Common myeloid progenitor, CD34-positive (primary cell): Measurements from ENCODE around the gene FOS.

Experiments
- CTCF ChIA-PET: fragments of 350-600 bp; sonication (Branson Sonifier 250); formaldehyde crosslinking; loops from one replicate; lab custom pipeline; 2021; ENCODE audit warnings: antibody characterized with exemption; lab: Charles Lee
- POLR2A ChIA-PET: fragments of 350-600 bp; sonication (Branson Sonifier 250); formaldehyde crosslinking; loops from one replicate; lab custom pipeline; 2021; ENCODE audit warnings: antibody characterized with exemption; lab: Charles Lee
- DNase-seq, 3 donors: peaks; one replicate each; pipeline versions ENCODE4 v3.0.0 to v3.0.0-alpha.2; 2013
- H3K27ac ChIP-seq, 2 experiments: 1 replicate in 1 of 2; 2 replicates in 1 of 2; pipeline ENCODE4 v1.7.0; 2013; ENCODE audit warnings: inconsistent platforms in 2 of 2, low read length in 2 of 2, mild to moderate bottlenecking in 2 of 2, low read depth in 1 of 2, moderate library complexity in 1 of 2; ENCODE audit not compliant: severe bottlenecking in 2 of 2, insufficient read depth in 1 of 2, poor library complexity in 1 of 2
- H3K27me3 ChIP-seq, 5 experiments: replicated peaks in 2 of 5; 1 replicate in 3 of 5; 2 replicates in 2 of 5; pipeline versions ENCODE4 v1.6.1 to v1.7.0; 2013; ENCODE audit warnings: low read length in 4 of 5, mild to moderate bottlenecking in 2 of 5, moderate library complexity in 2 of 5, inconsistent platforms in 1 of 5; ENCODE audit not compliant: insufficient read depth in 5 of 5, control insufficient read depth in 4 of 5
- H3K36me3 ChIP-seq, 4 experiments: 1 replicate in 2 of 4; 2 replicates in 2 of 4; pipeline versions ENCODE4 v1.6.1 to v1.7.0; 2013; ENCODE audit warnings: low read length in 3 of 4, control low read depth in 1 of 4, mild to moderate bottlenecking in 1 of 4; ENCODE audit not compliant: control insufficient read depth in 4 of 4, insufficient read depth in 4 of 4
- H3K4me1 ChIP-seq, 4 experiments: 1 replicate in 3 of 4; 2 replicates in 1 of 4; pipeline versions ENCODE4 v1.6.1 to v1.7.1; 2013; ENCODE audit warnings: low read length in 3 of 4, mild to moderate bottlenecking in 3 of 4, control low read depth in 1 of 4, inconsistent platforms in 1 of 4, moderate library complexity in 1 of 4; ENCODE audit not compliant: control insufficient read depth in 4 of 4, insufficient read depth in 4 of 4; ENCODE audit errors: control extremely low read depth in 1 of 4
- H3K4me3 ChIP-seq, 7 experiments: 1 replicate in 4 of 7; 2 replicates in 3 of 7; pipeline versions ENCODE4 v1.5.1 to v1.7.0; 2013; ENCODE audit warnings: mild to moderate bottlenecking in 7 of 7, low read length in 6 of 7, moderate library complexity in 6 of 7, inconsistent platforms in 2 of 7, low read depth in 2 of 7, control low read depth in 1 of 7; ENCODE audit not compliant: insufficient read depth in 4 of 7, control insufficient read depth in 1 of 7; ENCODE audit errors: extremely low read depth in 1 of 7
- H3K9me3 ChIP-seq, 5 experiments: 1 replicate in 4 of 5; 2 replicates in 1 of 5; pipeline versions ENCODE4 v1.6.1 to v1.7.1; 2013; ENCODE audit warnings: low read length in 4 of 5, mild to moderate bottlenecking in 2 of 5, inconsistent platforms in 1 of 5, low read depth in 1 of 5, moderate library complexity in 1 of 5; ENCODE audit not compliant: control insufficient read depth in 4 of 5, insufficient read depth in 2 of 5; ENCODE audit errors: control extremely low read depth in 1 of 5
- WGBS: methylation state at CpG from one replicate; pipeline ENCODE4 v1.1.5; 2013; ENCODE audit not compliant: insufficient coverage; 5-methylcytosine and 5-hydroxymethylcytosine counted together

FOS gene

GRCh38 chr14:75291331-75291730 lies 12.7 kb downstream of the FOS start:
- WGBS: 94% methylated on average over 3 of the region's 5 CpGs
- Histone ChIP-seq H3K36me3 (no peaks in the 10 kb centered on the region), H3K4me3 (no peak overlapping the region), H3K27me3 (no peaks in the 10 kb centered on the region), H3K9me3 (no peaks in the 10 kb centered on the region), H3K4me1 (peaks cover 12 to 49% (median 40%) of the 10 kb centered on the region in 4 experiments), H3K27ac (no peak overlapping the region)
- POLR2A ChIA-PET: interaction anchor here (4.7 kb wide), 1 partner anchor 9 kb away, joined by 42 read pairs; no protein-coding TSS in a partner anchor
- CTCF ChIA-PET: interaction anchor here (0.9 to 2.9 kb wide), 8 partner anchors 8 to 169 kb away, joined by 3 to 10 read pairs (median 4); no protein-coding TSS in a partner anchor
- no peak for DNase-seq

DNA sequence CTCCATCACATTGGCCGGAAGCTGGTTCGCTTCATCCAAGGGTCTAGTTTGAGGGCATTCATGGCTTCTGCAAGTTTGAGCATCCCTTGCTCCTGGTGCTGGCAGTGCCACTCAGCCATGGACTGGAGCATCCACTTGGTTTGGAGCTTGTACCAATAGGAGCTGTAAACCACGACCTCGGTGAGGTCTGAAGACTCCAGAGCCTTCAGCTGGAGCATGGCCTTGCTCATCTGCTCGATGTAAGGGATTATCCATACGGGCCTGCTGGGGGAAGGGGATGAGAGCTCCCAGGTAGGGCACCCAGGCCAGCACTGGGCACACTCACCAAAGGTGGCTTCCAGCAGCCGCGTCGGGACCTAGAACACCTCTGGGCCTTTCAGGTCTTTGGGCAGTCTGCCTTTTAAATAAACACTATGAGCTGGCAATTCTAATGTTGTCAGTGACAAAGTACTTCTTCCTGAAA lies 13.5 kb downstream of the FOS start:
- H3K36me3 ChIP-seq: no peaks in the 10 kb centered on the region
- no peak overlapping the region for H3K27ac ChIP-seq
- H3K9me3 ChIP-seq: no peaks in the 10 kb centered on the region
- 81% methylated on average over 9 of the region's 9 CpGs for WGBS
- H3K4me1 ChIP-seq: peaks cover 12 to 48% (median 41%) of the 10 kb centered on the region in 4 experiments
- DNase-seq: no peak
- ChIA-PET POLR2A (interaction anchor here (4.7 kb wide), 1 partner anchor 10 kb away, joined by 42 read pairs; no protein-coding TSS in a partner anchor), CTCF (interaction anchor here (0.9 to 1.7 kb wide), 7 partner anchors 9 to 169 kb away, joined by 3 to 5 read pairs (median 3); no protein-coding TSS in a partner anchor)
- H3K27me3 ChIP-seq: no peaks in the 10 kb centered on the region
- no peak overlapping the region for H3K4me3 ChIP-seq

GRCh38 chr14:75292886-75293285 lies 14.3 kb downstream of the FOS start:
- H3K27me3 ChIP-seq: no peaks in the 10 kb centered on the region
- no peaks in the 10 kb centered on the region for H3K36me3 ChIP-seq
- POLR2A ChIA-PET: interaction anchor here (4.7 kb wide), 1 partner anchor 11 kb away, joined by 42 read pairs; no protein-coding TSS in a partner anchor
- H3K4me3 ChIP-seq: no peak overlapping the region
- CTCF ChIA-PET: interaction anchor here (1.0 to 7.2 kb wide), 6 partner anchors 9 to 154 kb away, joined by 3 to 122 read pairs (median 10); no protein-coding TSS in a partner anchor
- peaks cover 7 to 48% (median 35%) of the 10 kb centered on the region in 4 experiments for H3K4me1 ChIP-seq
- no peak overlapping the region for H3K27ac ChIP-seq
- whole genome bisulfite sequencing: 97% methylated on average over 5 of the region's 7 CpGs
- no peak for DNase-seq
- no peaks in the 10 kb centered on the region for H3K9me3 ChIP-seq

DNA sequence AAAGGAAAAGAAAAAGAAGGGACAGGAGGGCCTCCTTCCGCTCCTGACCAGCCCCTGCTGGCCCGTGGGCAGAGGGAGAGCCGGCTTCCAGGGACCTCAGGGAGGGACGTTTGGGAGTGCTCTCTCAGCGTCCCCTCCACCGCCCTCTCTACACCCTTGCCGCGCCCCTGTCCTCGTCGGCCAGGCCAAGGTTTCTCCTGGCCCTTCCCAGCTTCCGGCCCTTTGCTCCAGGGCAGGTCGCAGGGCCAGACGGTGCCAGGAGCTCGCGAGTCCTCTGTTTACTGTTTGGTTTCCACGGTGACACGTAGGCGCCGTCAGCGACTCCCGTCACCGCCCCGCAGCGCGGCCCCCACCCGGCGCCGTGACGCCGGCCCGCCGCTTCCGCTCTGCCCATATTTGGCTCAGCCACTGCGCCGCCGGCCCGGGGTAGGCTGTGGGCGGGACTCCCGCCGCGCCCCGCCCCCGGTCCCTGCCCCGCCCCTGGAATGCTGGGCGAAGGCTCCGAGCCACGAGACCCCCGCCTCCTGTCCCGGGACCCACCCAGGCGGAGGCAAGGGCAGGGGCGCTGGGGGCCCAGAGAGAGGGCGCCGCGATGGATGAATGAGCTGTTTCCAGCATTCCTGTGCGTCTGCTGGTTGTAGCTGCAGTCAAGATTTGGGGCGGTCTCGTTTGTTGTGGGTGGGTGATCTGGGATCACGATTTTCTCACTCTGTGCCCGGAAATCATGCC lies 15.5 kb downstream of the FOS start:
- no peaks in the 10 kb centered on the region for H3K27me3 ChIP-seq
- H3K4me3 ChIP-seq: peak overlapping the region; percentile 49 to 88 (median 74)
- CTCF ChIA-PET: interaction anchor here (0.9 to 7.2 kb wide), 12 partner anchors 10 to 163 kb away, joined by 3 to 122 read pairs (median 6); no protein-coding TSS in a partner anchor
- POLR2A ChIA-PET: interaction anchor here (0.5 to 4.7 kb wide), 8 partner anchors 9 to 439 kb away, joined by 3 to 42 read pairs (median 5); partner anchors contain the start of genes FOS and NEK9
- no peaks in the 10 kb centered on the region for H3K9me3 ChIP-seq
- 0% methylated on average over 42 of the region's 59 CpGs for WGBS
- no peaks in the 10 kb centered on the region for H3K36me3 ChIP-seq
- peak overlapping the region; percentile 97 to 99 for H3K27ac ChIP-seq
- H3K4me1 ChIP-seq: peaks cover 10 to 51% (median 37%) of the 10 kb centered on the region in 4 experiments
- DNase-seq: peak; percentile 95 to 96 (median 95)

- Histone ChIP-seq H3K4me1 (peaks cover 10 to 56% (median 39%) of the 10 kb centered on the region in 4 experiments), H3K4me3 (peak overlapping the region; percentile 49 to 88 (median 74)), H3K27me3 (no peaks in the 10 kb centered on the region), H3K9me3 (no peaks in the 10 kb centered on the region), H3K36me3 (no peaks in the 10 kb centered on the region), H3K27ac (peak overlapping the region; percentile 58 to 99)
- POLR2A ChIA-PET: interaction anchor here (0.6 to 4.7 kb wide), 7 partner anchors 9 to 440 kb away, joined by 3 to 42 read pairs (median 4); partner anchors contain the start of genes FOS and NEK9
- peak in 2 of 3 donors; percentile 48 to 51 for DNase-seq
- CTCF ChIA-PET: interaction anchor here (0.9 to 7.2 kb wide), 13 partner anchors 10 to 164 kb away, joined by 3 to 122 read pairs (median 6); no protein-coding TSS in a partner anchor
- WGBS: 0% methylated on average over 1 of the region's 9 CpGs
Observed at GRCh38 chr14:75294649-75295033, 16.0 kb downstream of the FOS start.

- H3K36me3 ChIP-seq: no peaks in the 10 kb centered on the region
- no peaks in the 10 kb centered on the region for H3K9me3 ChIP-seq
- DNase-seq: no peak
- H3K4me1 ChIP-seq: peaks cover 10 to 60% (median 39%) of the 10 kb centered on the region in 4 experiments
- H3K27me3 ChIP-seq: no peaks in the 10 kb centered on the region
- ChIA-PET POLR2A (interaction anchor here (1.6 to 4.7 kb wide), 3 partner anchors 10 to 17 kb away, joined by 9 to 42 read pairs (median 26); partner anchors contain the start of gene FOS), CTCF (interaction anchor here (0.8 to 7.2 kb wide), 13 partner anchors 9 to 192 kb away, joined by 3 to 122 read pairs (median 6); no protein-coding TSS in a partner anchor)
- WGBS: 0% methylated on average over 8 of the region's 18 CpGs
- peak overlapping the region in 1 of 2 experiments; percentile 99 for H3K27ac ChIP-seq
- peak overlapping the region; percentile 15 to 88 (median 74) for H3K4me3 ChIP-seq
Observed at GRCh38 chr14:75295061-75295461, 16.4 kb downstream of the FOS start.
